ENCODE data around the gene CBLN3.
"Not testable (repeated sequence)": the region's sequence is repeated elsewhere in the genome, so short reads cannot be mapped to it uniquely, and the experiment has no call there.

Gene CBLN3

GRCh38 chr14:24399999-24400718, 29.3 kb downstream of the CBLN3 start:
- no peak for DNase-seq

- no peak for DNase-seq
Measured at GRCh38 chr14:24399447-24399822, 30.0 kb downstream of the CBLN3 start.

- no peak for DNase-seq
Measured at GRCh38 chr14:24398653-24399446, 30.6 kb downstream of the CBLN3 start, which contains the start of gene NYNRIN. TSS of gene NYNRIN (plus strand) at chr14:24399003. CDS start at chr14:24399247, 244 bp downstream.

- no peak for DNase-seq
Measured at GRCh38 chr14:24398293-24398652, 31.2 kb downstream of the CBLN3 start.

GRCh38 chr14:24397639-24398292, 31.7 kb downstream of the CBLN3 start:
- DNase-seq, result no peak

- DNase-seq, result no peak
Measured at GRCh38 chr14:24395609-24396582, 33.6 kb downstream of the CBLN3 start.

GRCh38 chr14:24394275-24394674, 35.2 kb downstream of the CBLN3 start:
- no peak for DNase-seq

- no peak for DNase-seq
Measured at GRCh38 chr14:24392325-24393091, 37.0 kb downstream of the CBLN3 start.

GRCh38 chr14:24390701-24391468, 38.6 kb downstream of the CBLN3 start:
- DNase-seq, result no peak

- no peak for DNase-seq
Measured at GRCh38 chr14:24389226-24389848, 40.1 kb downstream of the CBLN3 start.

- DNase-seq, result no peak
Measured at GRCh38 chr14:24388474-24389179, 40.8 kb downstream of the CBLN3 start.

- DNase-seq, result not testable (repeated sequence)
Measured at GRCh38 chr14:24387579-24387978, 41.9 kb downstream of the CBLN3 start.

- DNase-seq, result no peak
Measured at GRCh38 chr14:24387009-24387345, 42.5 kb downstream of the CBLN3 start.

- DNase-seq, result no peak
Measured at GRCh38 chr14:24385524-24385923, 43.9 kb downstream of the CBLN3 start.

GRCh38 chr14:24384169-24384568, 45.3 kb downstream of the CBLN3 start:
- no peak for DNase-seq

GRCh38 chr14:24382064-24382371, 47.5 kb downstream of the CBLN3 start:
- no peak for DNase-seq

GRCh38 chr14:24381363-24382063, 48.0 kb downstream of the CBLN3 start:
- DNase-seq, result no peak

- DNase-seq, result no peak
Measured at GRCh38 chr14:24379907-24380730, 49.3 kb downstream of the CBLN3 start.
